HS-27A (cell line): Measurements from ENCODE around the gene MYLK2.
"Not testable (repeated sequence)": the region's sequence is repeated elsewhere in the genome, so short reads cannot be mapped to it uniquely, and the experiment has no call there.

ENCODE experiments used
- DNase-seq: peaks from one replicate; pipeline ENCODE4 v3.0.0-alpha.2; 2012; ENCODE audit warnings: low read depth, missing footprints

Gene MYLK2

DNA sequence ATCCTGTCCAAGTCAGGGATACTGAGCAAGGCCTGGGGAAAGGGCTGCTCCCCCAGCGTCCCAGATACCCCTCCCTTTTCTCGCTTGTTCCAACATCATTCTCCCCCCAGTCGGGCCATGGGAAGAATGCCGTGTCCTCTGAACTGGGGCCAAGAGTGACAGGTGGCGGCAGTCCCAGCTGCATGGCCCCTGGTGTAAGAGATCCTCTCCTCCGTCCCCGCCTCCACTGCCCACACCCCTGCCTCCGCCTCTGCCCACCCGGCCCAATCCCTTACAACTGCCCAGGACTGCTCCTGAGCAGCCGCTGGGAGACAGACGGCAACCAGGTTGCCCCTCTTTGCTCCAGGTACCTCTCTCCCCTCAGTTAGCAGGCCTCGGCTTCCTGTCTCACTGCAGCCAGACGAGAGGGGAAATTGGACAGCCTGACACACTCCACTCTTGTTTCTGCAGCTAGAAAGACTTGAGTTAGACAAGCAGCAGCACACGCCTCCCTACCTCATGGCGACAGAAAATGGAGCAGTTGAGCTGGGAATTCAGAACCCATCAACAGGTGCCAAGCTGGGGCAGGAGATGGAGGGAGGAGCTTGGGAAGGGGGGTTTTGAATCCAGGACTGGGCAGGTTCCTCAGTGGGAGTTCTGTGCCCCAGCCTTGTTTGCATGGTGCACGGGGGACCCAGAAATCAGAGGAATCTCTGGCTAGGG lies at the start of gene MYLK2:
MYLK2 (plus strand) TSS at position 274 of the 702 bp plus-strand sequence; CDS start at position 499, 225 bp downstream.
- no peak for DNase-seq

DNA sequence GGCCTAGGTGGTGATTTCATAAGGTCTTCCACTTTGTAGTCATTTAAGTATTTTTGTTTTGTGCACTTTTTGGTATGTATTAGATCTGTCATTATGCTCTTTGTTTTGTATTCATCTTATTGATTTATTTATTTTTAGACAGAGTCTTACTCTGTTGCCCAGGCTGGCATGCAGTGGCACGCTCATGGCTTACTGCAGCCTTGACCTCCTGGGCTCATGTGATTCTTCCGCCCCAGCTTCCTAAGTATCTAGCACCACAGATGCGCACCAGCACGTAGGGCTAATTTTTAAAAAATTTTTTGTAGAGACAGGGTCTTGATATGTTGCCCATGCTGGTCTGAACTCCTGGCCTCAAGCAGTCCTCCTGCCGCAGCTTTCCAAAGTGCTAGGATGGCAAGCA lies 49.5 kb upstream of the MYLK2 start:
- DNase-seq, result no peak

DNA sequence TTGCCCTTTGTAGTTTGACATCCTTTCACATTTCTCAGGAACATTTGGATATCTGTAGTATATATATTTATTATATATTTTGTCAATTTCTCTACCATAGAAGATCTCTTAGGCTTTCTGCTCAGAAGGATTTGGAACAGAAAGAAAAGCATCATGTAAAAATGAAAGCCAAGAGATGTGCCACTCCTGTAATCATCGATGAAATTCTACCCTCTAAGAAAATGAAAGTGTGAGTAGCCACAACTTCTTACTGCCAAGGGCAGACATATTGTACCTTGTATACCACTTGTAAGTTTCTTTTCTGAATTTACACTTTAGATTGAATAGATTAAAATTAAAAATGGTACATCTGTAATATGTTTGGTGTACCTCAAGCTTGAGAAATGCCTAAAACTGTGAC lies 48.9 kb upstream of the MYLK2 start:
- no peak for DNase-seq

DNA sequence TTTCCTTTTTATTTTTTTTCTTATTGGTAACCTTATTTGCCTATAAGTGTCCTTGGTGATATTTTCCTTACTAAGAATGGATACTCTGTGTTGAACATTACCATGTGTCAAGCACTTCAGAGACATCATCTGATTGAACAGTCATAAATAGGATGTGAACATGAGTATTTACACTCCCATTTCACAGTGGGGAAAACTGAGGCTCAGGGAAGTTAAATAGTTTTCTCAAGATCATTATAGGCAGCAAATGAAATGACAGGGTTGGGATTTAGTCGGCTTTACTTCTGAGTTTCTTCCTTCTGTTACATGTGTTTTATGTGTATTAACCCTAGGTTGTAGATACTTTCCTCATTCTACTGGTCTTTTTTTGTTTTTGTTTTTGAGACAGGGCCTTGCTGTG lies 44.7 kb upstream of the MYLK2 start:
- DNase-seq, result no peak

DNA sequence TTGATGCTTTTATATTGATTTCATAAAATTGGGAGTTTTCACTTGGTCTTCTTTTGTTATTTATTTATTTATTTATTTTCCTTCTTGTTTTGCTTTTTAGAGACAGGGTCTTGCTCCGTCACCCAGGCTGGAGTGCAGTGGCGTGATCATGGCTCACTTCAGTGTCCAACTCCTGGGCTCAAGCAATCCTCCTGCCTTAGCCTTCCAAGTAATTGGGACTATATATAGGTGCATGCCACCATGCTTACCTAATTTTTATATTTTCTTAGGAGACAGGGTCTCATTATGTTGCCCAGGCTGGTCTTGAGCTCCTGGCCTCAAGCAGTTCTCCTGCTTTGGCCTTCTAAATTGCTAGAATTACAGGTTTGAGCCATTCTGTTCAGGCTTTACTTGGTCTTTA lies 38.3 kb upstream of the MYLK2 start:
- no peak for DNase-seq

DNA sequence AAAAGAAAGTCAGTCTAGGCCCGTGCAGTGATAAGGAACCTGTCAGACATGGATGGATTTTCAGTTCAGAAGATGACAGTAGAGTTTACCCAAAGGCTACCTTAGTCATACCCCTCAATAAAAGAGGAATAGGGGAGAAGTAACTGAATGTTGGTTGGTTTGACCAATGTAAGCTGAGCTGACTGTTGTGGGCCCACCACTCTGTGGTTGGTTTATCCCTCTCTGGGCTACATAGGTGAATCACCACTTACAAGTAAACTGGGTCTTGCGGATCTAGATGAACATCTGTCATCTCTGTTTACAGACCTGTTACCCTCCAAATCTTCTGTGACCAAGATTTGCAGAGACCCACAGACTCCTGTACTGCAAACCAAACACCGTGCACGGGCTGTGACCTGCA lies 37.2 kb upstream of the MYLK2 start:
- no peak for DNase-seq

DNA sequence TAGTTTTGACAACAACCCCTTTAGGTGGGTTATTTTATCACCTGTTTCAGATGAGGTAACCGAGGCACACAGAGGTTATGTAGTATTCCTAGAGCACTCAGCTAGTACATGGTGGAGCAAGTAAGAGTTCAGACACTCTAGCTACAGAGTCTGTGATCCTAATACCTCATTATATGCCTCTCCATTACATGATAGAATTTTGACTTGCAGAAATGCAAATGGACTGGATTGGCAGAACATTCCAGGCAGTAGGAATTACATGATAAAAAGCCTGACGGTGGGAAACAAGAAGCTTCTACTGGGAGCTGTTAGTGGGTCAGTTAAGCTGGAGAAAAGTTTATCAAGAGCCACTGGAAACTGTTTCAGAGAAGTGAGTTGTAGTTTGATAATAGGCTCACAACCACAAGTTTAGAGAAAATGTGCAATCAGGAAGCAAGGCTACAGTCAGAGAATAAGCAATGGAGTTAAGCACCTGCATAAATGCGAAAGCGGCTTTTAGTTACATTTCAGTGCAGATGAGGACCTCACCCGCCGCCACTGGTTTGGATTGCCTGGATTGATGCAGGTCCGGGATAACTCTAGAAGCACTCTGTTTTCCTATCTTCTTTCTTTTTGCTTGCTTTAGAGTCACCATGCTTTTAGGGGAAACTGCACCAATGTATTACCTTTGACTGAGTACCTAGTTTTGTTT lies 34.7 kb upstream of the MYLK2 start:
- no peak for DNase-seq

DNA sequence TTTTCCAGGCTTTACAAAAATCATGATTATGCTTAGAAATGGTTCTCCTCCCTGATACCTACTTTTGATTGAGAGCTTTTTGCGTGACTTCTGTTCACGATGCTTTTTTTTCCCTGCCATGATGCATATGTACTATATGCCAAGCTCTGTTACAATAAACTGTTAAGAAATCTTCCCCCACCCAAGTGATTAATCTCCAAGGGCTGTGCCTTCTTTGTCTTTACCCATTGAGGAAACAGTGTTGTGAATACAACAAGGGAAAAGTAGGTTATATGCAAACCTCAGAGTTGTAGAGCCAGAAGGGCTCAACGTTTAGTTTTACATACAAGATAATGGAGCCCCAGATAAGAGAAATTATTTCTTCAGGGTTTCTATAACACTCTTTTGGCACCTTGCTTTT lies 34.1 kb upstream of the MYLK2 start:
- DNase-seq, result no peak

DNA sequence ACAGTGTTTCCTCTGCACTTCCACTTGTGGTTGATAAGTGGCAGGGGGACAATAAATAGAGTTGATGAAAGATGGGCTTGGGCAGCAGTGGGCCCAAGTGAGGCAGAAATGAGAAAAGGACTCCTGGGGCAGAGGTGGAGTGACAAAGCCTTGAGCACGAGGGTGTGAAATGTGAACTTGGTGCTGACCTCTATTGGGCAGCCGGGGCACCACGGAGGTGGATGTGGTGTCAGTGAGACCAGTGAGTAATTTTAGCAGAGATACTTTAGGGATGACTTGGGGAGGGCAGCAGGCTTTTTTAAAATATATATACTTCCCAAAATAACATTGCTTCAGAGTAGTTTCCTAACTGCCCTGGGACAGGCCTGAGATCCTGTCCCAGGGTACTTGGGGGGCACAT lies 30.6 kb upstream of the MYLK2 start:
- DNase-seq, result no peak

DNA sequence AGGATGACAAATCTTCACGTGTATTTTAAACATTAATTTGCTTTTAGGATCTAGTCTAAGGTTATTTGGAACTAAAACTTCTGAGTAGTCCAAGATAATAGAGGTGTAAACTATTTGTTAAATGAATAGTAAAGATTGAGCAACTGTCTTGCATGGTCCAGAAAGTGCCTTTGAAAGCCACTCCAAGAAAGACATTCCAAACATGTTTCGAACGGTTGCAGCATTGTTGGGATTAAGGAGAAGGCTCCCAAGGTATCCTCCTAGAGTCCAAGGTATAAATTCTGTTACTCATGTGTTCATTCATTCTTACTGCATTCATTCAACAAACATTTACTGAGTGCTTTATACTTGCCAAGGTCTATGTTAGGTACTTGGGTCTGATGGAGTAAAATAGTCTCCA lies 28.8 kb upstream of the MYLK2 start:
- no peak for DNase-seq

DNA sequence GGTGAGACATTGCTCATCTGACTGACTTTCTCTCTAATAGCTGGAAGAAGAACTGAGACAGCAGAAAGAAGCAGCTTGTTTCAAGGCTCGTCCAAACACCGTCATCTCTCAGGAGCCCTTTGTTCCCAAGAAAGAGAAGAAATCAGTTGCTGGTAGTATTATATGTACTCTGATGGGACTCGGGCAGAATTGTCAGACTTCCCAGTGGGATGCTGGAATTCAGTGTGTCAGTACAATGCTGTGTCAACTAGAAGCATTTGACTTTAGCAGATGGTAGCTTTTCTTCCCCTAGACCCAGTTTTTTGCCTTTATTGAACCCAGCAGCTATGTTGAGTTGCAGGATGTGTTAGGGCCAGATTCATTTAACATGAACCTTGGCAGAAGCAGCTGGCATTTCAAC lies 21.8 kb upstream of the MYLK2 start:
- no peak for DNase-seq

DNA sequence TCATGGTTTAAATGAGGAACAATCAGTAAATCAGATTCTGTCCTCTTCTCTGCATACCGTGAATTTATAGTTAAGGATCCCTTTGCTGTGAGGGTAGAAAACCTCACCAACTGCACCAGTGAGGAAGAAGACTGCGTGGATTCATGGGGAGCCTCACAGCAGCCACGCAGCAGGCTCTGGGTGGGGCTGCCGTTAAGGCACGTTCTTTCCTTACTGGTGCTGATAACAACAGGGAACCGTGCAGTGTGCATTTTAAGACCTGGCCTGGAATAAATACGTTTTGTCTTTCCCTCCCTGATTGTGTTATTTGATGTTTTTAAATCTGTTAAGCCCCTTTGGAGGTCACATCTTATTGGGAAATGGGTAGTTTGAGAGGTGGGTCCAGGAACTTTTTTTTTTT lies 17.6 kb upstream of the MYLK2 start:
- DNase-seq, result no peak

DNA sequence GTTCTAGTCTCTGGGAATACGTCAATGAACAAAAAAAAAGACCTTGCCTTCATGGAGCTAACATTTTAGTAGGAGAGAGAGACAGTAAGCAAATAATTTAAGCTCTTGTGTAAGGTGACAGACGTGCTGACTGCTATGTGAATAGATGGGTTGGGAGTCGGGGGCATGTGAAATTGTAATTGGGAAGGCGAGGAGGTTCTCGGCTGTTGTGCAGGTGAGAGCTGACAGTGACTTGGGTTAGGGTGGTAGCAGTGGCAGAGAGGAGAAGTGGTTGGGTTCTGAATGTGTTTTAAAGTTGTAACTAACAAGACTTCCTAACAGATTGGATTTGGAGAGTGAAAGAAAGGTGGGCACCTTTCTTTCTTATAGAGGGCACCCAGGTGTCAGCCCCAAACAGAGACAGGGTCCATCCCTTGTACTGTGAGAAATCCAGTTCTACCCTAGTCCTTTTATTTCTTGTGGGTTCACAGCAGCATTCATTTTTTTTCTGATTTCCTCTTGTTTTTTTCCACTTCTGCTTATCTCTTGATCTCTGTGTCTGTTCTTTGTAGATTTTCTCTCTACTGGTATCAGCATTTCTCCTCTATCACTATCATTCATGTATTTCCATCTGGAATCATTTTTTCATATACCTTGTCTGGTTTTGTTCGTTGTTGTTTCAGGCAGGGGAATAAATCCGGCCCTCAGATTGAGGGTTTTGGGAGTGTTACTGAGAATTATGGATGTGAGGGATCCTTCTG lies 15.4 kb upstream of the MYLK2 start:
- DNase-seq, result no peak

DNA sequence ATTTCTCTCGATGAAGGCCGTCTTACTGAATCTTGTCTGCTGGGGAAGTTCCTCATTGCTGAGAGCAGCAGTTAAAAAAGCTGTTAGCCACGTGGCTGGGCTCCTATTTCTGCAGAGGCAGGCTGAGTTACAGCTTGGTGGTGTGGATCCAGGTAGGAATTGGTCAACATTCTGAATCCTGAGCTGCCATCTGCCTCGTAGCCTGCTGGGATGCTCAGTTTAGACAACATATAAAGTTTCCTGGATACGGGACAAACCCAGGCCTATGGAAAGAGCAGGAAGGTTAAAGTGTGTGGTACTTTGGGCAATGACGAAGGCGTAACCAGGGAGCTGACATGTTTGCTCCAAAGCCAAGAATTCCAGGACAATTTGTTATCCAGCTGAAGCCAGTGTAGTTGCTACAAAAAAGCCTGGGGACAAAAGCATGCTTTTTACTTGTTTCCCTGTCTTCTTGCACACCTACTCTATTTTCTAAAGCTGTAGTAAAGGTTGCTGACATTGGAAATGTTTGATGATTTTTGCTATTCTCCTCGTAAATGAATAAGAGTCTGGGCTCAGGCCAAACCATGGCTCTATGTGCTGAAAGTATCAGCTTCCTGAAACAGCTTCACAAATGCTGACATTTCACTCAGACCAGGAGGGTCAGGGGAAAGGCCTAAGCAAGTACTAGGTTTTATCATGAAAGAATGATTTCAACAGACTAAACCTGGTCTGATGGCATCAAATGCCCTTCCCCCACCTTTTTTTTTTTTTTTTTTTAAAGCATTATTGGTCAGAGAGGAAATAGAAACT lies 12.4 kb upstream of the MYLK2 start:
- no peak for DNase-seq

DNA sequence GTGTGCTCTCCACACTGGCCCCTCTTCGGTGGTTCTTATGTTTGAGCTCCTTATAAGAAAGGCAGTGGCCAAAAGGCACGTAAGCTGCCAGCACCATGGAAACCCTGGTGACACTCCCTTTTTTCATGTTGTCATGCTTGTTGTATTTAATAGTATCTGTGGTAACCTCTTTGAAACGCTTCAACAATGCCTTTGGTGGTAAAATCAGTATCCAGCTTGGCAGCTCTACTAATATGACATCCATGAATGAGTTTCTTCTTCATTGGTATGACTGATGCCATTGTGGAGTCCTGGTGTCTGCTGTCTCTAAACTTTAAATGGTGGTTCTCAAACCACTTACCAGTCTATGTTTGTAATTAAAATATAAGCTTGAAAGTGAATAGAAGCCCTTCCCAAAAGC lies 10.7 kb upstream of the MYLK2 start:
- DNase-seq, result no peak

DNA sequence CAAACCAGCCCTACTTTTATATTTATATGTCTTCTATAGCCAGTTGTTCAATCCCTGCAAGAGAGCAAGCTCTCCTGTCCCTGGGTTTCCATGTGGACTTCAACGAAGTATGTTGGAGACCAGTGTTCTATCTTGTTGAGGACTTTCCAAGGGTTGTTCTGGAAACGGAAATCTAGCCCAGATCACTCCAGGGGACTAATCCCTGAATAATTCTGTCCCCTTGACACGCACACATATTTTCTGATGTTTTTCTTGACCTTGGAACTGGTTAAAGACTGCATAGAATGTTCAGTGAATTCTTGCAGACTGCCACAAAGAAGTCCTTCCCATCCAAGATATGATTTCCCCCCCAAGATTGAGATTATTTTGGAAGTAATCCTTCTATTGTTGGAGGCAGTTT lies 9.5 kb upstream of the MYLK2 start:
- no peak for DNase-seq

DNA sequence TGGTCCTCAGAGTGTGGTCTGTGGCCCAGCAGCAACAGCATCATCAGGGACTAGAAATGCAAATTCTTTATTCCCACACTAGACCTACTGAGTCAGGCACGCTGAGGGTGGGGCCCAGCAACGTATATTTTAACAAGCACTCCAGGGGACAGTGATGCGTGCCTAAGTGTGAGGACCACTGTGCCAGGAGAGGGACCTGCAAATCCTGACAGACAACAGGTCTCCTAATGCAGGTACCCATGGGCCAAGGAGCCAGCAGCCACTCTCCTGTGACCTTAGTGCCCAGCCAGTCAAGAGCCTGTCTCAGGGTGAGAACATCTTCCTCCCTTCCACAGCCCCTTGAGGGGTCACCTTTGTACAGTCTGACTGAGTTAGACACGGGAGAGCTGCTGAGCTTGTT lies 8.0 kb upstream of the MYLK2 start:
- DNase-seq, result no peak

DNA sequence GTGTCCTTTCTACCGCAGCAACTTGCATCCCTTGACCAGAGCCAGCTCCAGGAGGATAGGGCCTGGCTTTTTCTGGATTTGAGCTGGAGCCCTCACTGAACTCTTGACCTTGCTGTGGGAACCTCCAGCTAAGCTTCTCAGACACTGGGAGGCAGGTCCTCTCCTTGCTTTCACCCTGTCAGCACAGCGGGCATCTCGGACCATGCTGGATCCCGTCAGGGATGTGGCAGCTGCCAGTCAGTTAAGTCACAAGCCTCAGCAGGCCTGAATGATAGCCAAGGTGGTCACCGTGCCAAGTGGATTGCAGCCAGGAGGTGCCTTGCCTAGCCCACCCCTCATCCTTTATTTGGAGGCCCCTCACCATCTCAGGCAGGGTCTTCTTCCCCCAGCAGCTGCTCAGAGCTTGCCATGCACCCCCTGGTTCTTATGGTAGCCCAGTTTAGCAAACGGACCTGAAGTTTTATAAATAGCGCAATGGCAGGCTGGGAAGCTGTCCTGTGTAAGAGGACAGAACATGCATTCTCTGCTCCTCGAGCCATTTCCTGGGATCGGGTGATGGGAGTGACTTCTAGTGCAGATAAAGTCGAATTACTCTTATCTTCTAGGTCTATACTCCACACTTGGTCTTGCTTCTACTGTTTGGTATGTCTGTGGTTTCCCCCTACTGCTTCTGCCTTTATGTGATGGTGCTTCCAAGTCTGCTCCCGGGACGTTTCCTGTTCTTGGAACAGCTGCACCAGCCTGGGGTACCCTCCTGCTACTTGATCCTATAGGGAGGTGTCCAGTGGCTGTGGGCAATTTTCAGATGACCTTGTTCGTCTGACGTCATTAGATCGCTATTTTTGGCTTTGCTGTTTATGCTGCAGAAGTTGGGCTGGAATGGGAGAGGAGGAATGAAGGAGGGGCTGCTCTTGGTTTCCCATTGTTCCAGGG lies 7.1 kb upstream of the MYLK2 start:
- DNase-seq, result peak; percentile 75

DNA sequence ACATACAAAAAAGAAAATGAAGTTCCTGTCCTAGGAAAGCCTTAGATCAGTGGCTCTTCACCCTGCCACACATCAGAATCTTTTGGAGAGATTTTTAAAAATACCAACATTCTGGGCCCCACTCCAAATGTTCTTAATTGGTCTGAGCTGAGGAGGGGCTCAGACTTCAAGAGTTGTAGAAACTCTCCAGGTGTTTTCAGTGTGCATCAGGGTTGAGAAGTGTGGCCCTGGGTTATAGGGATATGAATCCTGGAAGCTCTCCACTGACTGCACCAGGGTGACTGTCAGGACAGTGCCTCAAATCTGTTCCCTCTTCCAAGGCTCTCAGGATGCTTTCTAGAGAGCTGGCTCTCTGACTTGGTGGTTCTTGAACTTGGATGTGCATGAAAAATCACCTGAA lies 5.5 kb upstream of the MYLK2 start:
- no peak for DNase-seq

DNA sequence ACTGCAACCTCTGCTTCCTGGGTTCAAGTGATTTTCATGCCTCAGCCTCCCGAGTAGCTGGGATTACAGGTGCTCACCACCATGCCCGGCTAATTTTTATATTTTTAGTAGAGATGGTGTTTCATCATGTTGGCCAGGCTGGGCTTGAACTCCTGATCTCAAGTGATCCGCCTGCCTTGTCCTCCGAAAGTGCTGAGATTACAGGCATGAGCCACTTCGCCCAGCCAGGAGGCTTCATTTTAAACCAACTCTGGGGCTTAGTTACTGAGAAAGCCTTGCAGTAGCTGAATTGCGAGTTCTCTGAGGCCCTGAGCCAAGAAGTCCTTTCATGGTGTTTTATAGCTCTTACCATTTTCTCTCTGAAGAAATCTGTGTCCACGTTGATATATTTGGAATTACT lies 5.0 kb upstream of the MYLK2 start:
- DNase-seq, result not testable (repeated sequence)
